Subcutaneous adipose tissue (tissue), 4 donors: Measurements from ENCODE around the gene PFKP. TPM values are rescaled to one million over a fixed set of nuclear protein-coding genes. Genes with fewer than 3 reads are reported as not detected.

Experiments used
- total RNA-seq, 4 donors: library from RNA; depleted of rRNA; stranded (reverse); fragments of >200 nt; gene quantifications; one replicate each; pipeline ENCODE4 v1.1.0, GENCODE V29; 2016
- TF ChIP-seq, protein P1 (sequence below): fragments of 450-650 bp; IDR thresholded peaks from one replicate; pipeline ENCODE4 v1.5.1; 2016; ENCODE audit warnings: low read depth, mild to moderate bottlenecking, control low read depth, antibody characterized with exemption, moderate library complexity

The PFKP gene
- total RNA-seq, 4 donors from 2014 or later: 18.3 to 25.3 (median 20.0) TPM

DNA sequence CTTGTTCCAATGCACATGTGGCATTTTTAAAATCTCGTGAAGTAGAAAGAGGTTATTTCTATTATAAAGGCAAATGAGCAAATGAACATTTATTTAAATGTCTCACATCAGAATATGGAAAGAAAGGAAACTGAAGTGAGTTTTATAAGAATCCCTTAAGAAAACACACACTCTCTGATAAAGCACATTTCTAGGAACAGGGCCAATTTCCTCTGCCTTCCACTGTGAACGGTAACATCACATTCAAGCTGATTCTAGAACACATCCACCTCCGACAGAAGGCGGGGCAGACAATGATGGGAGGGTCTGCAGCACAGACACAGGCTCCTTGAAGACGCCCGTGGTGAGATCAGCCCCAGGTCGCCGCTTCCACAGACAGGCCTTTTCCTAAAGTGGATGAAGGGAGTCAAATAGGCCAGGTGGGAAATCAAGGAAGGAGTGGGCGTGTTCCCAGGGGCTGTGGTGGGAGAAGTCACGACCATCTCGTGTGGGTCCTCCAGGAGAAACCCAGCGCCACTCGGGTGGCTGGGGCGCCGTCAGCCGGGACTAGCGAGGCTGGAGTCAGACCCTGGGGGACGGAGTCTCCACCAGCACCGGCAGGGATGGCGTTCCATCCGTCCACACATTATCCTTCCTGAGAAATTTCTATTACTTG lies 74.1 kb downstream of the PFKP start:
- TF ChIP-seq, protein P1, sequence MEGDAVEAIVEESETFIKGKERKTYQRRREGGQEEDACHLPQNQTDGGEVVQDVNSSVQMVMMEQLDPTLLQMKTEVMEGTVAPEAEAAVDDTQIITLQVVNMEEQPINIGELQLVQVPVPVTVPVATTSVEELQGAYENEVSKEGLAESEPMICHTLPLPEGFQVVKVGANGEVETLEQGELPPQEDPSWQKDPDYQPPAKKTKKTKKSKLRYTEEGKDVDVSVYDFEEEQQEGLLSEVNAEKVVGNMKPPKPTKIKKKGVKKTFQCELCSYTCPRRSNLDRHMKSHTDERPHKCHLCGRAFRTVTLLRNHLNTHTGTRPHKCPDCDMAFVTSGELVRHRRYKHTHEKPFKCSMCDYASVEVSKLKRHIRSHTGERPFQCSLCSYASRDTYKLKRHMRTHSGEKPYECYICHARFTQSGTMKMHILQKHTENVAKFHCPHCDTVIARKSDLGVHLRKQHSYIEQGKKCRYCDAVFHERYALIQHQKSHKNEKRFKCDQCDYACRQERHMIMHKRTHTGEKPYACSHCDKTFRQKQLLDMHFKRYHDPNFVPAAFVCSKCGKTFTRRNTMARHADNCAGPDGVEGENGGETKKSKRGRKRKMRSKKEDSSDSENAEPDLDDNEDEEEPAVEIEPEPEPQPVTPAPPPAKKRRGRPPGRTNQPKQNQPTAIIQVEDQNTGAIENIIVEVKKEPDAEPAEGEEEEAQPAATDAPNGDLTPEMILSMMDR: no peak

DNA sequence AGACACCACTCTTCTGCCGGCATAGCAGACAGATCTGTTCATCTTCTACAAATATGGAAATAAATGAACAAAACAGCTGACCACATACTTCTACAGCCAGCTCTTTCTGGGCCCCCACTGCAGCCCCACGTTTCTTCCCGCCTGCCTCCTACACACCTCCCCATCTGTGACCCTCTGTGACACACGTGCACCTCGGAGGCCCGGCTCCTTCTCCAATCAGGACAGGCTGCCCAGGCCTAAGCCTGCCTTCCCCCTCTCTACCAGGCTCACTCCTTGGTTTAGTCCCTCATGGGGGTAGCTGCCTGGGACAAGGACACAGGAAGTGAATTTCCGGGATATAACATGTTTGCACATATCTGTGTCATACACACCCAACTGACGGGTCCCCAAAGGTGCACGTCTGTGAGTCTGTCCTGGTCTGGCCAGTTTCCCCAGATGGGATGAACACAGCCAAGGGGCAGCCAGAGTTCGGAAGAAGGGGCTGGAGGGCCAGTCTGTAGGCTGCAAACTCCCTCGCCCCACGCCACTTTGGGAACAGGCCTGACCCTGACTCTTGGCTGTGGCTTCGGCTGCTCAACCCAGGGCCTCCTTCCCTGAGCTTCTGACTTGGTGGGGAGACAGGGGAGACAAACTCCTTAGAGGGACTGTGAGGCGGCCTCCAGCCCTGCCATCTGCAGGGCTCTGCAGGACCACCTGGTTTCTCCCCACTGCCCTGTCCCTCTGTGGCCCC lies 75.0 kb downstream of the PFKP start:
- TF ChIP-seq, protein P1: no peak

DNA sequence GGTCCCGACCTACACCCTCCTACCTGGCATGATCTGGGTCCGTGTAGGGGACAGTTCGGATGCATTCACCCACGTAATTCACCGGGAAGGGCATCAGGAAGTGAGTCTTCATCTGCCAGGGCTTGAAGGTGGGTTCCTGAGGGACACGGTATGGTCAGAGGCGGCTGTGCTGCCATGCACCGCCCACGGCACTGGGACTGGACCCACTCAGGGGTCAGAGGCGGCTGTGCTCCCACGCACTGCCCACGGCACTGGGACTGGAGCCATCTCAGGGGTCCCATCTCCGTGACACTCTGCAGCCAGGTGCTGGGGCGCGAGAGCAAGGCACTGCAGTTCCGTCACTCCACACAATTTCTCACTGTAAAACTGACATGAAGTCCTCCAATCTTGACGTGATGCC lies 76.0 kb downstream of the PFKP start:
- TF ChIP-seq, protein P1: no peak

DNA sequence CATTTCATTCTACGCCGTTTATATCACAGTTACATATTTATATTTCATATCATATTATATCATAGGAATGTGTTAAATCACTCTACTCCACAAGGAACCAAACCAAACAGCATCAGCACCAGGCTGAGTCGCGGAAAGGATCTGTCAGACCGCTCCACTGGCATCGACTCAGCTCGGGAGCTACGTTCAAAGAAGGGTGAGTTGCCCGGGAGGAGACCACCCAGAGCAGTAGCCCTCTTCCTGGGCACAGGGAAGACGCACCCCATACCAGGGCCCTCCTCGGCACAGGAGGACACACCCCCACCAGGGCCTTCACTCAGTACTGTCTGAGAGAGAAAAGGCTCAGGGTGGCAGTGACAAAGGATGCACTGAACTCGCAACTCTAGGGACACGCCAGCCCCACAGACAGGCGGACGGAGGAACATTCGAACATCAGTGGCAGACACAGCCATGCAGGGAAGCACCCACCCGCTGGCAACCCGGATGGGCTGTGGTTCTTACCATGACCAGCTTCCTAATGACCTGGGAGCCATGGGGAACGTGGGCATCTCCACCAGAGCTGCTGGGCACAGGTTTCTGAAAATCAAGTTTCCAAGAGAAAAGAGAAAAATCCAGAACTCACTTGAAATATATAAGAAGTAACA lies 76.6 kb downstream of the PFKP start:
- TF ChIP-seq, protein P1: no peak

DNA sequence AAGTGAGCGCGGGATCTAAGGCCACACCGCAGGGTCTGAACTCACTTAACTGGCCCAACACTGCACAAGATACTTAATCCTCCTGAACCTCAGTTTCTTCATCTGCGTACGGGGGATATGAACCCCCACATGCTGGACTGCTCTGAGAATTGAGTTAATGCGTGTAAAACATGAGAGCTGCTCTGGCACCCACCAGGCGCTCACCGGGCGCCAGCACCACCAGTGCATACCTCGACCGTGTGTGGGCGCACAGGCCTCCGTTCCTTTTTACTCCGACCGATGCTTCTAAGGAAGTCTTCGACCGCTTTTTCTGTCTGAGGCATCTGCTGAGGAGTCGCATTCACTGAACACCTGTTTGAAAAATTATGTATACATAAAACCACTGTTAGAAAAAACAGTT lies 78.0 kb downstream of the PFKP start:
- TF ChIP-seq, protein P1: no peak

DNA sequence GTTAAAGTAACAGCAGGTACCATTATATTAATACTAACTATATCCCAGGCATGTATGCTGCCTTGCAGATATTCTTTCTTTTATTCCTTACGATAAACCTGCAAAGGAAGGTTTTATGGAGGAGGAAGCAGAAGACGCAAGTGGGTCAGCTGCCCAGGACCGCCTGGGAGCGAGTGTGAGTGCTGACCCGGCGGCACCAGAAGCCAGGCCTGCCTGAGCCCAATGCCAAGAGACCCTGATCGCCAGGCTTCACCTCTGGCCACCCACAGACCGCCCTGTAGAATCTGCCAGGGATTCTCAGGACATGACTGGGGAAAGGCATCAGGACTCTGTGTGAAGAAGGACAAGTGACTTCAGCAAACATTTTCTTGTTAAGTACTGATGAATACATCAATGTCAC lies 78.9 kb downstream of the PFKP start:
- TF ChIP-seq, protein P1: no peak

DNA sequence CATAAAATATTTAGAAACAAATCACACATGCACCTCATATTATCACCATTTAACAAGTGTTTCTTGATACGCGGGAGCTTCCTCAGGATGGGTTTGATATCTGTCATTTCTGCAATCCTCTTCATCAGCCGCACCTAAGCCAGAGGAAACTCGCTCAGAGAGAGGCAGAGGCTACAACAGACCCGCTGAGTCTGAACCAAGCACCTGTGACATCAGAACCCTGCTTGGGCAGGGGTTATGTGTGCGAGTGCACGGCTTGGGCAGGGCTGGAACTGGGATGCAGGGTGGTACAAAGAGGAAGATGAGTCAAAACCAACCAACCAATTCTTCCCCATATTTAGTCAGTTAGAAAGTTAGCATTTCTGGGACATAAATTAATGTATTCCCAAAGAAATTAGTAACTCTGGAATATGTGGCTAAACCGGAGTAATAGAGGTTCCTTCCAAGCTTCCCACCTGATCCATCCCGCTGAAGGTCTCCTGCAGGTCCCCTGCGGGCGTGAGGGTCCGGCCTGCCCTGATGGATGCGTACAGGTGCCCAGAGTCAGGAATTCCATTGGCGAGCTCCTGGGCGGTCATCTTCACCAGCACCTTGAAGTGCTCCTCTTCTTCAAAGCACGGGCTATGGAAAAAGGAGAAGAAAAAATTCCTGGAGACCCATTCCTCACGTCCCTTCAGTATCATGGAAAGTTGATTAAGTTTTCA lies 79.9 kb downstream of the PFKP start:
- TF ChIP-seq, protein P1: no peak
